Measurements from ENCODE around the gene SLIRP.

Gene SLIRP

DNA sequence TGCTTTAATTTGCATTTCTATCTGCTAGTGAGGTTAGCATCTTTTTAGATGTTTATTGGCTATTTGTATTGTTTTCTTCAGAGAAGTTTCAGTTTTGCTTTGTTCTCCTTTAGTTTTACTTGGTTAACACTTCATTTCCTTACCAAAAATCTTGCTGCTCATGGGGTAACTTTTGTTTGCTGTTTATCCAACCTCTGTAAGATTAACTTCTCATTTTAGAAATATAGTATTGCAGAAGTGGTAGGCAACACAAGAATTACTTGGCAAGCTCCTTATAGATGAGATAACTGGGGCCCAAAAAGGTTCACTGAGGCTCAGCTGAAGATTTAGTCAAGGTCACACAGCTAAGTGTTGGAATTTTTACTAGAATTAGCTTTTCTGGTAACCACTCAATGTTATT lies 40.6 kb upstream of the SLIRP start:
- no peak for TF ChIP-seq TCF12 (IDR thresholded peaks at IDR 0.05; ENCODE audit: low read depth)
- TF ChIP-seq FOXM1 (IDR thresholded peaks at IDR 0.05; ENCODE audit: borderline replicate concordance, low read depth) = no peak
- TF ChIP-seq, protein P1, sequence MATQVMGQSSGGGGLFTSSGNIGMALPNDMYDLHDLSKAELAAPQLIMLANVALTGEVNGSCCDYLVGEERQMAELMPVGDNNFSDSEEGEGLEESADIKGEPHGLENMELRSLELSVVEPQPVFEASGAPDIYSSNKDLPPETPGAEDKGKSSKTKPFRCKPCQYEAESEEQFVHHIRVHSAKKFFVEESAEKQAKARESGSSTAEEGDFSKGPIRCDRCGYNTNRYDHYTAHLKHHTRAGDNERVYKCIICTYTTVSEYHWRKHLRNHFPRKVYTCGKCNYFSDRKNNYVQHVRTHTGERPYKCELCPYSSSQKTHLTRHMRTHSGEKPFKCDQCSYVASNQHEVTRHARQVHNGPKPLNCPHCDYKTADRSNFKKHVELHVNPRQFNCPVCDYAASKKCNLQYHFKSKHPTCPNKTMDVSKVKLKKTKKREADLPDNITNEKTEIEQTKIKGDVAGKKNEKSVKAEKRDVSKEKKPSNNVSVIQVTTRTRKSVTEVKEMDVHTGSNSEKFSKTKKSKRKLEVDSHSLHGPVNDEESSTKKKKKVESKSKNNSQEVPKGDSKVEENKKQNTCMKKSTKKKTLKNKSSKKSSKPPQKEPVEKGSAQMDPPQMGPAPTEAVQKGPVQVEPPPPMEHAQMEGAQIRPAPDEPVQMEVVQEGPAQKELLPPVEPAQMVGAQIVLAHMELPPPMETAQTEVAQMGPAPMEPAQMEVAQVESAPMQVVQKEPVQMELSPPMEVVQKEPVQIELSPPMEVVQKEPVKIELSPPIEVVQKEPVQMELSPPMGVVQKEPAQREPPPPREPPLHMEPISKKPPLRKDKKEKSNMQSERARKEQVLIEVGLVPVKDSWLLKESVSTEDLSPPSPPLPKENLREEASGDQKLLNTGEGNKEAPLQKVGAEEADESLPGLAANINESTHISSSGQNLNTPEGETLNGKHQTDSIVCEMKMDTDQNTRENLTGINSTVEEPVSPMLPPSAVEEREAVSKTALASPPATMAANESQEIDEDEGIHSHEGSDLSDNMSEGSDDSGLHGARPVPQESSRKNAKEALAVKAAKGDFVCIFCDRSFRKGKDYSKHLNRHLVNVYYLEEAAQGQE (IDR thresholded peaks at IDR 0.05; ENCODE audit: low read depth) = no peak
- no peak for TF ChIP-seq RAD21 (IDR thresholded peaks at IDR 0.05; ENCODE audit: low read depth)
- TF ChIP-seq, protein P2, sequence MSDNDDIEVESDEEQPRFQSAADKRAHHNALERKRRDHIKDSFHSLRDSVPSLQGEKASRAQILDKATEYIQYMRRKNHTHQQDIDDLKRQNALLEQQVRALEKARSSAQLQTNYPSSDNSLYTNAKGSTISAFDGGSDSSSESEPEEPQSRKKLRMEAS (IDR thresholded peaks at IDR 0.05) = no peak
- no peak for TF ChIP-seq TEAD4 (IDR thresholded peaks at IDR 0.05)
- TF ChIP-seq YY1 (IDR thresholded peaks at IDR 0.05; ENCODE audit: low read depth) = no peak
- TF ChIP-seq EP300 (IDR thresholded peaks at IDR 0.05; ENCODE audit: borderline replicate concordance) = no peak
- TF ChIP-seq CEBPB (IDR thresholded peaks at IDR 0.05) = no peak
- no peak for TF ChIP-seq ZBTB7A (IDR thresholded peaks at IDR 0.05; ENCODE audit: low read depth)
- TF ChIP-seq CREB1 (IDR thresholded peaks at IDR 0.05; ENCODE audit: low read depth) = no peak
- no peak for TF ChIP-seq TAF1 (IDR thresholded peaks at IDR 0.05; ENCODE audit: low read depth)
- TF ChIP-seq EGR1 (IDR thresholded peaks at IDR 0.05) = no peak
- no peak for TF ChIP-seq NFIC (IDR thresholded peaks at IDR 0.05)
- TF ChIP-seq, protein P3, sequence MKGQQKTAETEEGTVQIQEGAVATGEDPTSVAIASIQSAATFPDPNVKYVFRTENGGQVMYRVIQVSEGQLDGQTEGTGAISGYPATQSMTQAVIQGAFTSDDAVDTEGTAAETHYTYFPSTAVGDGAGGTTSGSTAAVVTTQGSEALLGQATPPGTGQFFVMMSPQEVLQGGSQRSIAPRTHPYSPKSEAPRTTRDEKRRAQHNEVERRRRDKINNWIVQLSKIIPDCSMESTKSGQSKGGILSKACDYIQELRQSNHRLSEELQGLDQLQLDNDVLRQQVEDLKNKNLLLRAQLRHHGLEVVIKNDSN (IDR thresholded peaks at IDR 0.05) = no peak

DNA sequence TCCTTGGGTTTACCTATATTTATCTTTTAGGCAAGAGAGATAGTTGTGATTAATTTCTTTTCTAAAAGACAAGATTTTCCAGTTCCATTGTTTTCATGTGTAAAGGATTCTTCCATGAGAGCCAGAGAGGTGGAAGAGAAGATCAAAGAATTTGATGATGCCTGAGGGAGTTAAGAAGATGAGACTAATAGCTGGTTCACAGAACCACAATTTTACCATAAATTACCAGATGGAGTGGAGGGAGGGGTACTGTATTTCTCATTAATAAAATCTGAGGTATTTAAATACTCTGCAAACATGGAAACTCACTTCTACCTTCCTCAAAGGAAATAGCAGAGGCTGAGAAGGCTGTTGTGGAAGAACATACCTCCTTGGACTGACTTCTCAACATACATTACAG lies 34.7 kb upstream of the SLIRP start:
- no peak for TF ChIP-seq TAF1 (IDR thresholded peaks at IDR 0.05; ENCODE audit: low read depth)
- TF ChIP-seq EGR1 (IDR thresholded peaks at IDR 0.05) = no peak
- TF ChIP-seq CEBPB (IDR thresholded peaks at IDR 0.05) = no peak
- no peak for TF ChIP-seq ZBTB7A (IDR thresholded peaks at IDR 0.05; ENCODE audit: low read depth)
- TF ChIP-seq TEAD4 (IDR thresholded peaks at IDR 0.05) = no peak
- no peak for TF ChIP-seq EP300 (IDR thresholded peaks at IDR 0.05; ENCODE audit: borderline replicate concordance)
- TF ChIP-seq, protein P3 (IDR thresholded peaks at IDR 0.05) = no peak
- TF ChIP-seq RAD21 (IDR thresholded peaks at IDR 0.05; ENCODE audit: low read depth) = no peak
- TF ChIP-seq CREB1 (IDR thresholded peaks at IDR 0.05; ENCODE audit: low read depth) = no peak
- TF ChIP-seq, protein P2 (IDR thresholded peaks at IDR 0.05) = no peak
- TF ChIP-seq TCF12 (IDR thresholded peaks at IDR 0.05; ENCODE audit: low read depth) = no peak

DNA sequence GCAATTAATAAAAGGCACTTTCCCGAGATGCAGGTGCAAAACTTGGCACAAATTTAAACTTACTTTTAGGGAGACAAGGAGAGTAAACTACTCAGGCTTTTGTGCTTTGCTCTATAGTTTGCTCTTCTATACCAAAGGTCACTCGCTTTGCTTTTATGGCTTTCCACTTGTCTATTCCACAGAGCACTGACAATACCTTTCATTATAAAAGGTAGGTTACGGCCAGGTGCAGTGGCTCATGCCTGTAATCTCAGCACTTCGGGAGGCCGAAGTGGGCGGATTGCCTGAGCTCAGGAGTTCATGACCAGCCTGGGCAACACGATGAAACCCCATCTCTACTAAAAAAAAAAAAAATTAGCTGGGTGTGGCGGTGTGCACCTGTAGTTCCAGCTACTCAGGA lies 33.0 kb upstream of the SLIRP start:
- TF ChIP-seq NFIC (IDR thresholded peaks at IDR 0.05) = no peak

DNA sequence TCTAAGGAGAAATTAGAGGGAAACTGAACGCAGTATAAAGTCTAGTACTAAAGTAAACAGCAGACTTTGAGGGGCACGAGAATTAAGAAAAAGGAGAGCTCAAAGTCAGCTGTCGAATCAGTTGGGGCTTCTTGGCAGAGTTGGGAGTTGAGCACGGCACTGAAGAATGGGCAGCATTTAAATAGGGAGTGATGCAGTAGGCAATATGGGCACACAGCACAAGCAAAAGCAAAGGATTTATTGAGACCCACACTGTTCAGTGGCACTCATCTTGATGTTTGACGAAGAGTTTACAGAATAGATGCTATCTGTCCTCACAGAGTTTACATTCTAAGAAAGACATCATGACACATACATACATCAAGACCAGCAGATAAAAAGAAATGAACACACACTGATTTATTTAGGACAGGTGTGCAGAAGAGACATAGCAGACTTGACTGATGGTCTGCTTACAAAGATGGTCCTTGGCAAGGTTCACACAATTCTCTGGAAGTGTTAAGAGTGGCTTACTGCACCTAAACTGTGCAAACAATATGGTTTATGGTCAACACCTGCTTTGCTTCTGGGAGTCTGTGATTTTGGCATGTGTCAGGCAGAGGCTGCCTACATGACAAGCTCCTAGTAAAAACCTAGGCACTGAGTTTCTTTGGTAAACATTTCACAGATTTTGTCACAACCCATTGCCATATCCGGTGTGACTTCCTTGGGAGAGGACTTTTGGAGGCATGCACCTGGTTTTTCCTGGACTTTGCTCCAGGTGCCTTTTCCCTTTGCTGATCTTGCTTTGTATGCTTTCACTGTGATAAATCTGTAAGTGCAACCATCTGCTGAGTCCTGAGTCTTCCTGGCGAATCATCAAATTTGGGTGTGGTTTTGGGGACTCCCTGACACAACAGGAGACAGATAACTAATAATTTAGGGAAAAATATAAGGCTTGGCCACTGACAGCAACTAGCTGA lies 26.4 kb upstream of the SLIRP start:
- TF ChIP-seq EP300 (IDR thresholded peaks at IDR 0.05; ENCODE audit: borderline replicate concordance) = no peak

DNA sequence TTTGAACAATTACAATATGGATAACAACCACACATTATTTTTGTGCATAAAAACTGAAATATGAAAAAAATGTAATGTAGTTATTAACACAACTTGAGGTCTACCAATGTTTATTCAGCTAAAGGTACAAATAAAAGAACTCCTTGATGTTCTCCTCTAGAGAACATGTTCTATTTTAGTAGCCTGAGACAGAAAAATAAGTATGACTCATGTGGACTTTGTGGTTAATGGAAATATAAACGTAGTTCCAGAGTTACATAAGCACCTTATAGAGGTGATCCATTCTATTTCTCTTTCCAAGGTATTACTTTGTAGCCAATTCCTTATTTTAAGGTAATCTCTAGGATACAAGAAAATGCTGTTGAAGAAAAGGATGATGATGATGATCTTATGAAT lies 25.7 kb upstream of the SLIRP start:
- TF ChIP-seq, protein P2 (IDR thresholded peaks at IDR 0.05) = no peak
- no peak for TF ChIP-seq CREB1 (IDR thresholded peaks at IDR 0.05; ENCODE audit: low read depth)
- no peak for TF ChIP-seq TEAD4 (IDR thresholded peaks at IDR 0.05)
- TF ChIP-seq RAD21 (IDR thresholded peaks at IDR 0.05; ENCODE audit: low read depth) = no peak
- TF ChIP-seq EP300 (IDR thresholded peaks at IDR 0.05; ENCODE audit: borderline replicate concordance) = no peak
- TF ChIP-seq NFIC (IDR thresholded peaks at IDR 0.05) = no peak
- no peak for TF ChIP-seq TCF12 (IDR thresholded peaks at IDR 0.05; ENCODE audit: low read depth)
- no peak for TF ChIP-seq FOXM1 (IDR thresholded peaks at IDR 0.05; ENCODE audit: borderline replicate concordance, low read depth)
- no peak for TF ChIP-seq TAF1 (IDR thresholded peaks at IDR 0.05; ENCODE audit: low read depth)
- no peak for TF ChIP-seq ZBTB7A (IDR thresholded peaks at IDR 0.05; ENCODE audit: low read depth)
- no peak for TF ChIP-seq CEBPB (IDR thresholded peaks at IDR 0.05)
- TF ChIP-seq, protein P1 (IDR thresholded peaks at IDR 0.05; ENCODE audit: low read depth) = no peak
- no peak for TF ChIP-seq EGR1 (IDR thresholded peaks at IDR 0.05)
- TF ChIP-seq, protein P3 (IDR thresholded peaks at IDR 0.05) = no peak
- no peak for TF ChIP-seq YY1 (IDR thresholded peaks at IDR 0.05; ENCODE audit: low read depth)

All from Ishikawa (cell line).